SU-DHL-6 (cell line): ENCODE measurements around the gene NAMPT.

Source experiments
- H2AFZ ChIP-seq: fragments of 200-600 bp; sonication (generic); 2 replicates; pipeline ENCODE4 v1.6.1; 2014; ENCODE audit warnings: low read depth, mild to moderate bottlenecking, moderate library complexity, mixed read lengths, antibody characterized with exemption, low read length; ENCODE audit not compliant: severe bottlenecking
- H3F3A ChIP-seq: fragments of 200-600 bp; shearing (Covaris generic); 2 replicates; pipeline ENCODE4 v1.6.0; 2016; ENCODE audit warnings: antibody characterized with exemption, mild to moderate bottlenecking; ENCODE audit not compliant: insufficient read depth
- H3K27ac ChIP-seq: fragments of 200-600 bp; sonication (generic); 2 replicates; pipeline ENCODE4 v1.5.1; 2016; ENCODE audit warnings: low read depth, mild to moderate bottlenecking, low read length, moderate library complexity, mixed read lengths
- H3K27me3 ChIP-seq: fragments of 200-600 bp; sonication (generic), shearing (Covaris generic); 2 replicates; pipeline ENCODE4 v1.6.0; 2014; ENCODE audit warnings: mild to moderate bottlenecking, low read length
- H3K36me3 ChIP-seq: fragments of 200-600 bp; sonication (generic); 2 replicates; pipeline ENCODE4 v1.6.1; 2014; ENCODE audit warnings: mild to moderate bottlenecking, low read length, mixed read lengths
- H3K4me2 ChIP-seq: fragments of 300-600, 200-600 bp; shearing (Covaris generic), sonication (generic); 2 replicates; pipeline ENCODE4 v1.6.0; 2014; ENCODE audit warnings: low read length, low read depth, mild to moderate bottlenecking; ENCODE audit not compliant: poor library complexity, severe bottlenecking
- H3K4me3 ChIP-seq: fragments of 200-600 bp; sonication (generic); 2 replicates; pipeline ENCODE4 v1.5.1; 2014; ENCODE audit warnings: antibody characterized with exemption, low read length, mild to moderate bottlenecking, mixed read lengths; ENCODE audit not compliant: insufficient read depth, poor library complexity, severe bottlenecking
- H3K79me2 ChIP-seq: fragments of 200-600 bp; sonication (generic); 2 replicates; pipeline ENCODE4 v1.6.1; 2014; ENCODE audit warnings: mild to moderate bottlenecking, low read length, moderate library complexity; ENCODE audit not compliant: insufficient read depth
- H3K9ac ChIP-seq: fragments of 200-600 bp; sonication (generic); 2 replicates; pipeline ENCODE4 v1.7.0; 2014; ENCODE audit warnings: mild to moderate bottlenecking, low read length
- H3K9me2 ChIP-seq: fragments of 200-600 bp; sonication (generic); replicated peaks from 2 replicates; pipeline ENCODE4 v1.6.1; 2014; ENCODE audit warnings: low read length; ENCODE audit not compliant: insufficient read depth
- H3K9me3 ChIP-seq: fragments of 200-600 bp; sonication (generic); 2 replicates; pipeline ENCODE4 v1.6.1; 2014; ENCODE audit warnings: low read length, mixed read lengths; ENCODE audit not compliant: insufficient read depth
- H4K20me1 ChIP-seq: fragments of 200-600 bp; sonication (generic); 2 replicates; pipeline ENCODE4 v1.6.1; 2014; ENCODE audit warnings: low read depth, mild to moderate bottlenecking, antibody characterized with exemption, low read length, moderate library complexity, mixed read lengths
- EZH2phosphoT487 ChIP-seq: fragments of 200-600 bp; sonication (generic), shearing (Covaris generic); conservative IDR thresholded peaks from 2 replicates; pipeline ENCODE4 v1.6.1; 2018; ENCODE audit warnings: mild to moderate bottlenecking, antibody characterized with exemption, low read length, moderate library complexity, mixed read lengths
- TF ChIP-seq, protein P1 (sequence below): fragments of 200-600 bp; sonication (generic); IDR thresholded peaks from one replicate; pipeline ENCODE4 v1.5.1; 2017; ENCODE audit warnings: antibody characterized with exemption, mild to moderate bottlenecking, low read length, moderate library complexity; ENCODE audit not compliant: insufficient read depth, poor library complexity, severe bottlenecking

Gene NAMPT

DNA sequence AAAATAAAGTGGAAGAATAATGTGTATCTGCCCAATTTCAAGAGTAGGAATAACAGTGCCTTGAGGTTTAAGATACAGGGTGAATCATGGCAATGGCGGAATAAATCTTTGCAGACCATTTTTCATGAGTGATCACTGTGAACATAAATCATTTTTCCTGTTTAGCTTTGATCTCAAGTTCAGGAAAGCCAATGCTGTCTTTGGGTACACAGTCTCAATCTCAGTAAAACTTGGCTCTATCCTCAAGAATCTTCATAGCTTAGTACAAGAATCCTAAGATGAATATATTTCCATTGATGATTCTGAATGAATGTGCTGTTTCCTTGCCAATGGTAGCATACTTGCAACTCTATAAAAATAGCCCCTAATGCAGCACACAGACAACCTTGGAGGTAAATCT lies 6.8 kb downstream of the NAMPT start:
- TF ChIP-seq EZH2phosphoT487: no peak
- TF ChIP-seq, protein P1, sequence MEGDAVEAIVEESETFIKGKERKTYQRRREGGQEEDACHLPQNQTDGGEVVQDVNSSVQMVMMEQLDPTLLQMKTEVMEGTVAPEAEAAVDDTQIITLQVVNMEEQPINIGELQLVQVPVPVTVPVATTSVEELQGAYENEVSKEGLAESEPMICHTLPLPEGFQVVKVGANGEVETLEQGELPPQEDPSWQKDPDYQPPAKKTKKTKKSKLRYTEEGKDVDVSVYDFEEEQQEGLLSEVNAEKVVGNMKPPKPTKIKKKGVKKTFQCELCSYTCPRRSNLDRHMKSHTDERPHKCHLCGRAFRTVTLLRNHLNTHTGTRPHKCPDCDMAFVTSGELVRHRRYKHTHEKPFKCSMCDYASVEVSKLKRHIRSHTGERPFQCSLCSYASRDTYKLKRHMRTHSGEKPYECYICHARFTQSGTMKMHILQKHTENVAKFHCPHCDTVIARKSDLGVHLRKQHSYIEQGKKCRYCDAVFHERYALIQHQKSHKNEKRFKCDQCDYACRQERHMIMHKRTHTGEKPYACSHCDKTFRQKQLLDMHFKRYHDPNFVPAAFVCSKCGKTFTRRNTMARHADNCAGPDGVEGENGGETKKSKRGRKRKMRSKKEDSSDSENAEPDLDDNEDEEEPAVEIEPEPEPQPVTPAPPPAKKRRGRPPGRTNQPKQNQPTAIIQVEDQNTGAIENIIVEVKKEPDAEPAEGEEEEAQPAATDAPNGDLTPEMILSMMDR: no peak
- peaks cover 74% of the 10 kb centered on the region for H3K79me2 ChIP-seq
- no peak overlapping the region for H3K4me2 ChIP-seq
- H3K9me2 ChIP-seq: no peaks in the 10 kb centered on the region
- H3F3A ChIP-seq: 0 out of 2 replicates have a peak, but pooled peaks cover 16% of the 10 kb centered on the region
- no peak overlapping the region for H3K27ac ChIP-seq
- no peak overlapping the region for H2AFZ ChIP-seq
- peaks cover 29% of the 10 kb centered on the region for H3K36me3 ChIP-seq
- peaks cover 31% of the 10 kb centered on the region for H4K20me1 ChIP-seq
- H3K4me3 ChIP-seq: no peak overlapping the region
- H3K9ac ChIP-seq: no peak overlapping the region
- H3K9me3 ChIP-seq: no peaks in the 10 kb centered on the region
- no peaks in the 10 kb centered on the region for H3K27me3 ChIP-seq

DNA sequence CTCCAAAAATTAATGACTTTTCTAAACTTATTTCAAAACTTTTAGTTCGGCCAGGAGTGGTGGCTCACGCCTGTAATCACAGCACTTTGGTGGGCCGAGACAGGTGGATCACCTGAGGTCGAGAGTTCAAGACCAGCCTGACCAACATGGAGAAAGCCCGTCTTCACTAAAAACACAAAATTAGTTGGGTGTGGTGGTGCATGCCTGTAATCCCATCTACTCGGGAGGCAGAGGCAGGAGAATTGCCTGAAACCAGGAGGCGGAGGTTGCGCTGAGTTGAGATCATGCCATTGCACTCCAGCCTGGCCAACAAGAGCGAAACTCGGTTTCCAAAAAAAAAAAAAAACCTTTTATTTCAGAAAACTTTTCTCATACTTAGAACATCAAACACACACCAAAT lies 8.3 kb downstream of the NAMPT start:
- Histone ChIP-seq H3K36me3 (peaks cover 43% of the 10 kb centered on the region), H3K9ac (no peak overlapping the region), H3F3A (0 out of 2 replicates have a peak, but pooled peaks cover 13% of the 10 kb centered on the region), H3K9me3 (no peaks in the 10 kb centered on the region), H3K4me2 (no peak overlapping the region), H3K79me2 (peaks cover 59% of the 10 kb centered on the region), H3K4me3 (no peak overlapping the region), H4K20me1 (peaks cover 17% of the 10 kb centered on the region), H3K9me2 (no peaks in the 10 kb centered on the region), H3K27me3 (no peaks in the 10 kb centered on the region), H3K27ac (no peak overlapping the region), H2AFZ (no peak overlapping the region)
- no peak for TF ChIP-seq EZH2phosphoT487
- TF ChIP-seq, protein P1: no peak

GRCh38 chr7:106273009-106273668 lies 11.6 kb downstream of the NAMPT start:
- H3K4me3 ChIP-seq: no peak overlapping the region

More at GRCh38 chr7:106273009-106273668, 11.6 kb downstream of the NAMPT start:
- H3K9me2 ChIP-seq: no peaks in the 10 kb centered on the region
- H3K27me3 ChIP-seq: no peaks in the 10 kb centered on the region
- H3K36me3 ChIP-seq: peaks cover 61% of the 10 kb centered on the region
- TF ChIP-seq EZH2phosphoT487: no peak
- TF ChIP-seq, protein P1: no peak
- no peaks in the 10 kb centered on the region for H3K9me3 ChIP-seq
- H3K9ac ChIP-seq: no peak overlapping the region
- no peak overlapping the region for H3K27ac ChIP-seq
- H3K79me2 ChIP-seq: peaks cover 29% of the 10 kb centered on the region
- no peaks in the 10 kb centered on the region for H3F3A ChIP-seq
- no peaks in the 10 kb centered on the region for H4K20me1 ChIP-seq
- no peak overlapping the region for H3K4me2 ChIP-seq
- no peak overlapping the region for H2AFZ ChIP-seq
